Measurements from ENCODE around the gene P2RX2. TPM values are rescaled to one million over a fixed set of nuclear protein-coding genes. Genes with fewer than 3 reads are reported as not detected.

Gene P2RX2
- total RNA-seq, 1 experiment from 2014 or later: not detected

- ChIA-PET CTCF (no interaction called here), POLR2A (ENCODE audit: unreplicated experiment) (no interaction called here)
- Histone ChIP-seq H4K20me1 (ENCODE audit: insufficient read depth) (no peaks in the 10 kb centered on the region), H3K27ac (no peak overlapping the region), H3K79me2 (ENCODE audit: low read depth) (no peaks in the 10 kb centered on the region), H3K27me3 (ENCODE audit: insufficient read depth, low read depth) (no peaks in the 10 kb centered on the region), H3F3A (ENCODE audit: insufficient read depth, low read depth) (no peaks in the 10 kb centered on the region; the same call in 1 of the 2 replicates), H3K4me2 (no peak overlapping the region), H3K9me2 (ENCODE audit: insufficient read depth) (no peaks in the 10 kb centered on the region), H3K36me3 (ENCODE audit: low read depth) (peaks cover 6% of the 10 kb centered on the region; the same call in 1 of the 2 replicates), H3K9me3 (ENCODE audit: insufficient read depth, low read depth) (no peaks in the 10 kb centered on the region), H2AFZ (no peak overlapping the region), H3K4me3 (no peak overlapping the region), H3K4me1 (replicated peaks; ENCODE audit: insufficient read depth) (no peaks in the 10 kb centered on the region)
- no peak for DNase-seq
- TF ChIP-seq, protein P1, sequence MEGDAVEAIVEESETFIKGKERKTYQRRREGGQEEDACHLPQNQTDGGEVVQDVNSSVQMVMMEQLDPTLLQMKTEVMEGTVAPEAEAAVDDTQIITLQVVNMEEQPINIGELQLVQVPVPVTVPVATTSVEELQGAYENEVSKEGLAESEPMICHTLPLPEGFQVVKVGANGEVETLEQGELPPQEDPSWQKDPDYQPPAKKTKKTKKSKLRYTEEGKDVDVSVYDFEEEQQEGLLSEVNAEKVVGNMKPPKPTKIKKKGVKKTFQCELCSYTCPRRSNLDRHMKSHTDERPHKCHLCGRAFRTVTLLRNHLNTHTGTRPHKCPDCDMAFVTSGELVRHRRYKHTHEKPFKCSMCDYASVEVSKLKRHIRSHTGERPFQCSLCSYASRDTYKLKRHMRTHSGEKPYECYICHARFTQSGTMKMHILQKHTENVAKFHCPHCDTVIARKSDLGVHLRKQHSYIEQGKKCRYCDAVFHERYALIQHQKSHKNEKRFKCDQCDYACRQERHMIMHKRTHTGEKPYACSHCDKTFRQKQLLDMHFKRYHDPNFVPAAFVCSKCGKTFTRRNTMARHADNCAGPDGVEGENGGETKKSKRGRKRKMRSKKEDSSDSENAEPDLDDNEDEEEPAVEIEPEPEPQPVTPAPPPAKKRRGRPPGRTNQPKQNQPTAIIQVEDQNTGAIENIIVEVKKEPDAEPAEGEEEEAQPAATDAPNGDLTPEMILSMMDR (conservative IDR thresholded peaks at IDR 0.05): no peak
- TF ChIP-seq EZH2 (IDR thresholded peaks at IDR 0.05; ENCODE audit: low read depth): no peak
- intact Hi-C loops (cut with micrococcal nuclease; ENCODE audit: unreplicated experiment): no loop called here
- no TSS peak for BruUV-seq (replicated peaks)
Measured at GRCh38 chr12:132639956-132640520, 21.5 kb downstream of the P2RX2 start.

DNA sequence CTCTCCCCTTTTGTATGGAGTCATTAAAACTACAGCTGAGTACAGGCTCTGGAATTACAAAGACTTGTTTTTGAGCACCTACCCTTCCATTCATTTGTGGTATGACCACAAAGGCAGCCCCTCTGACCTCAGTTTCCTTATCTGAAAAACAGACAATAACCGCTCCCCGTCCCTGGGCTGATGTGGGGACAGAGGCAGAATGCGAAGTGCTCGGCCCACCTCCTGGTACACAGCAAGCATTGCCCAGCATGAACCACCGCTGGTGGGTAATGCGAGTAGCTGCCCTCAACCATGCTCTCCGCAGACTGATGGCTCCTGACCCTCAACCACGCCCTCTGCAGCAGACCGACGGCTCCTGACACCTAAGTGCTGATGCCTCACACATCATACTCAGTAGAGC is 22.4 kb downstream of the P2RX2 start:
- no peaks in the 10 kb centered on the region for H3K27me3 ChIP-seq (ENCODE audit: insufficient read depth, low read depth)
- H3K36me3 ChIP-seq (ENCODE audit: low read depth): 0 out of 2 replicates have a peak, but pooled peaks cover 6% of the 10 kb centered on the region
- H3F3A ChIP-seq (ENCODE audit: insufficient read depth, low read depth): no peaks in the 10 kb centered on the region; the same call in 1 of the 2 replicates
- no peaks in the 10 kb centered on the region for H3K9me2 ChIP-seq (ENCODE audit: insufficient read depth)
- no peaks in the 10 kb centered on the region for H3K9me3 ChIP-seq (ENCODE audit: insufficient read depth, low read depth)
- intact Hi-C loops (cut with micrococcal nuclease; ENCODE audit: unreplicated experiment): no loop called here
- no peaks in the 10 kb centered on the region for H4K20me1 ChIP-seq (ENCODE audit: insufficient read depth)
- H3K27ac ChIP-seq: no peak overlapping the region
- no peak overlapping the region for H2AFZ ChIP-seq
- ChIA-PET POLR2A (ENCODE audit: unreplicated experiment) (no interaction called here), CTCF (no interaction called here)
- BruUV-seq (replicated peaks): no TSS peak
- no peaks in the 10 kb centered on the region for H3K4me1 ChIP-seq (replicated peaks; ENCODE audit: insufficient read depth)
- TF ChIP-seq, protein P1 (conservative IDR thresholded peaks at IDR 0.05): no peak
- H3K4me2 ChIP-seq: no peak overlapping the region
- no peak overlapping the region for H3K4me3 ChIP-seq
- H3K79me2 ChIP-seq (ENCODE audit: low read depth): no peaks in the 10 kb centered on the region
- DNase-seq: no peak

- no peak overlapping the region for H2AFZ ChIP-seq
- intact Hi-C loops (cut with micrococcal nuclease; ENCODE audit: unreplicated experiment): no loop called here
- no peak for TF ChIP-seq EZH2 (IDR thresholded peaks at IDR 0.05; ENCODE audit: low read depth)
- TF ChIP-seq, protein P1 (conservative IDR thresholded peaks at IDR 0.05): no peak
- ChIA-PET CTCF (no interaction called here), POLR2A (ENCODE audit: unreplicated experiment) (no interaction called here)
- no TSS peak for BruUV-seq (replicated peaks)
- peaks cover 9% of the 10 kb centered on the region; the same call in 1 of the 2 replicates for H3K36me3 ChIP-seq (ENCODE audit: low read depth)
- no peaks in the 10 kb centered on the region for H3K4me1 ChIP-seq (replicated peaks; ENCODE audit: insufficient read depth)
- H4K20me1 ChIP-seq (ENCODE audit: insufficient read depth): no peaks in the 10 kb centered on the region
- no peaks in the 10 kb centered on the region for H3K79me2 ChIP-seq (ENCODE audit: low read depth)
- H3K4me2 ChIP-seq: no peak overlapping the region
- no peaks in the 10 kb centered on the region; the same call in 1 of the 2 replicates for H3F3A ChIP-seq (ENCODE audit: insufficient read depth, low read depth)
- H3K27ac ChIP-seq: no peak overlapping the region
- DNase-seq: no peak
- H3K9me2 ChIP-seq (ENCODE audit: insufficient read depth): no peaks in the 10 kb centered on the region
- H3K27me3 ChIP-seq (ENCODE audit: insufficient read depth, low read depth): no peaks in the 10 kb centered on the region
- no peak overlapping the region for H3K4me3 ChIP-seq
- H3K9me3 ChIP-seq (ENCODE audit: insufficient read depth, low read depth): no peaks in the 10 kb centered on the region
Measured at GRCh38 chr12:132641811-132642650, 23.5 kb downstream of the P2RX2 start.

All from PC-9 (cell line).